Heart left ventricle (tissue), 16 donors: ENCODE measurements around the gene ZMIZ1. TPM values are rescaled to one million over a fixed set of nuclear protein-coding genes. Genes with fewer than 3 reads are reported as not detected.

ENCODE experiments used
- ATAC-seq, 4 donors: fragments of 200-7000 bp; cut with Tn5 transposase; one replicate each; pipeline ENCODE4 v1.9.1; 2020 to 2022; ENCODE audit warnings: moderate library complexity in 4 of 4, mild to moderate bottlenecking in 3 of 4, moderate number of reproducible peaks in 1 of 4
- DNase-seq, 5 donors: peaks; one replicate each; pipeline ENCODE4 v3.0.0-alpha.2; 2020
- H3K27ac ChIP-seq, 12 donors: fragments of 200-600 bp; sonication (generic) in 4 of 12; one replicate each; pipeline versions ENCODE4 v1.5.0 to v1.8.0; 2016 to 2022; ENCODE audit warnings: mild to moderate bottlenecking in 2 of 12
- H3K27me3 ChIP-seq, 9 donors: fragments of 200-600 bp; sonication (generic) in 2 of 9; one replicate each; pipeline versions ENCODE4 v1.5.1 to v1.8.0; 2016 to 2022; ENCODE audit warnings: mild to moderate bottlenecking in 3 of 9
- H3K36me3 ChIP-seq, 9 donors: fragments of 200-600 bp; sonication (generic) in 2 of 9; one replicate each; pipeline versions ENCODE4 v1.5.0 to v1.8.0; 2018 to 2022; ENCODE audit warnings: mild to moderate bottlenecking in 2 of 9
- H3K4me1 ChIP-seq, 12 donors: fragments of 200-600 bp; sonication (generic) in 4 of 12; one replicate each; pipeline versions ENCODE4 v1.5.0 to v1.8.0; 2016 to 2022; ENCODE audit warnings: mild to moderate bottlenecking in 3 of 12
- H3K4me3 ChIP-seq, 12 donors: fragments of 200-600 bp; sonication (generic) in 4 of 12; one replicate each; pipeline versions ENCODE4 v1.5.0 to v1.8.0; 2017 to 2022; ENCODE audit warnings: mild to moderate bottlenecking in 9 of 12, moderate library complexity in 4 of 12
- H3K9me3 ChIP-seq, 12 donors: fragments of 200-600 bp; sonication (generic) in 4 of 12; one replicate each; pipeline versions ENCODE4 v1.5.0 to v1.8.0; 2016 to 2022; ENCODE audit warnings: mild to moderate bottlenecking in 1 of 12
- POLR2A ChIP-seq, 2 donors: fragments of 450-650 bp; IDR thresholded peaks; one replicate each; pipeline ENCODE4 v1.6.1; 2017; ENCODE audit warnings: antibody characterized with exemption in 2 of 2, mild to moderate bottlenecking in 2 of 2, moderate library complexity in 2 of 2
- WGBS, 4 donors: extraction: QIAGEN DNeasy Blood & Tissue Kit in 2 of 4; methylation state at CpG; one replicate each; pipeline versions ENCODE4 v1.1.5 to v1.1.7; 2013 to 2018; 5-methylcytosine and 5-hydroxymethylcytosine counted together
- intact Hi-C, 10 donors: fragments of 100-400 bp; cut with DNase I; formaldehyde crosslinking; loops; one replicate each; pipeline versions ENCODE4 v1.11.1 to v1.14.2; 2022
- polyA plus RNA-seq, 2 donors: library from polyadenylated mRNA; stranded (reverse); fragments of 200-250 nt; gene quantifications; one replicate each; pipeline ENCODE4 v1.2.3, GENCODE V29; 2013
- total RNA-seq, 9 donors: library from RNA; depleted of rRNA in 2 of 9; stranded (reverse); fragments of >200 nt in 2 of 9; fragmentation: NEBNext Ultra II Directional in 3 of 9; extraction: Animal tissue kit (Norgen Biotek cat#: 25700) in 3 of 9; gene quantifications; one replicate each; pipeline versions ENCODE4 v1.1.0 to v1.2.4, GENCODE V29; 2016 to 2023
- TF ChIP-seq, protein P1 (sequence below), 12 donors: fragments of 200-600 bp; sonication (generic) in 4 of 12; IDR thresholded peaks; one replicate each; pipeline versions ENCODE4 v1.5.0 to v1.8.0; 2018 to 2022; ENCODE audit warnings: antibody characterized with exemption in 12 of 12, mild to moderate bottlenecking in 5 of 12
- donor health status: ischemic (EF 13 %, LVEDD 7.1; RV severe dilation, severe dysfunction).
- donor health status: healthy with polysubstance abuse.
- donor health status: DM: no; HTN: yes; CAD: no.
- donor health status: DM: no; HTN: no; CAD: no.
- donor health status: ischemic (EF 25% LVEDD 6.9; RV normal size, moderate dysfunction).
- donor health status: ischemic (EF 25% LVEDD 5.7; RV mildly dilated, moderate dysfunction).
- donor health status: healthy.
- donor health status: DM: yes; HTN: yes; CAD: no.
- donor health status: ischemic (EF 35%, LVEDD 5.7; RV mildly dilated, moderate dysfunction).
- donor health status: nonischemic (EF 11% LVEDD 7.7; RV severe dilation, severe dysfunction).
- donor health status: DM: yes; HTN: yes; CAD: no.
- donor health status: PGD.
- donor health status: ischemic (EF 29% LVEDD 5.4; RV normal size, mild dysfunction).
- donor health status: nonischemic (EF 23%, LVEDD 6.1; RV moderate dilation, normal function).

The ZMIZ1 gene
- total and polyA plus RNA-seq, 11 donors, result 19.7 to 75.4 (median 49.2) TPM

DNA sequence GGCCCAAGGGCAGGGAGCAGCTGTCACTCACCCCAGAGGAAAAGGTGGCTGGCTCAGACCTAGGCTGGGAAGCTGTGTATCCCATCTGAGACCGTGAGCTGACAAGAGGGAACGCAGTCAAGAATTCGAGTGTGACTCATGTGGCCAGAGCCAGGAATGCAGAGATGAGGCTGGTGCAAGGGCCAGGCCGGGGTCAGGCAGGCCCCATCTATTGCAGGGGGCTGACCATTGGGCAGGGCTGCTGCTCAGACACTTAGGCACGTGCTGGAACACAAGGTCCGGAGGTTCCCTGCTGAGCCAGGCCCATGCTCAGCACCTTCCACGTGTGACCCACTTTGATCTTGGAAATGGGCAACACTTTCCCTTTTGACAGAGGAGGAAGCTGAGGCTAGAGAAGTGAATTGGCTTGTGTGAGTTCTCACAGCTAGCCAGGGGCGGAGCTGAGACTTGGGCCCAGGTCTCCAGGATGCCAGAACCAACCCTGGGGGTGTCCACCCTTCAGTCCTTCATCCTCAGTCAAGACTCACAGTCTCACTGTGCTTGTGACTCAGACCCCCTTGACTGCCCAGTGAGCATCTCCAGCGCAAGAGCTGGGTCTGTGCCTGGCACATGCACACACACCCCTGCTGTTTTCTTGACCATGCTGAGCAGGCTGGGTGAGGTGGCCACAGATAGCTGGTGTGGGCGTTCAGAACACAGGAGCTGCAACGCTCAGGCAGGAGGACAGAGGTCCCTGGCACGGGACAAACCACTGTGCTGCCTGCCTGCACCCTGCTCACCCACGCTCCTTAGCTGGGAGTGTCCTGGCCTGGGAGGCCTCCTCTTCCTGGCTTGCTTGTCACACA lies 230.9 kb downstream of the ZMIZ1 start:
- no peaks in the 10 kb centered on the region for H3K9me3 ChIP-seq
- no peaks in the 10 kb centered on the region for H3K27me3 ChIP-seq
- intact Hi-C loops, result no loop called here
- 68 to 85% (median 71%) methylated on average over 8 to 13 of the region's 13 CpGs for WGBS, 4 donors
- DNase-seq (peak in 1 of 5 donors; percentile 42), ATAC-seq (peak; percentile 21 to 70 (median 44))
- peak overlapping the region in 6 of 12 donors; percentile 6 to 66 (median 38) for H3K27ac ChIP-seq
- peaks cover 0 to 37% (median 13%) of the 10 kb centered on the region in 12 donors for H3K4me1 ChIP-seq
- peaks cover 8 to 100% (median 98%) of the 10 kb centered on the region in 9 donors for H3K36me3 ChIP-seq
- H3K4me3 ChIP-seq, result no peak overlapping the region
- no peak for TF ChIP-seq POLR2A (IDR thresholded peaks at IDR 0.05)
- TF ChIP-seq, protein P1, sequence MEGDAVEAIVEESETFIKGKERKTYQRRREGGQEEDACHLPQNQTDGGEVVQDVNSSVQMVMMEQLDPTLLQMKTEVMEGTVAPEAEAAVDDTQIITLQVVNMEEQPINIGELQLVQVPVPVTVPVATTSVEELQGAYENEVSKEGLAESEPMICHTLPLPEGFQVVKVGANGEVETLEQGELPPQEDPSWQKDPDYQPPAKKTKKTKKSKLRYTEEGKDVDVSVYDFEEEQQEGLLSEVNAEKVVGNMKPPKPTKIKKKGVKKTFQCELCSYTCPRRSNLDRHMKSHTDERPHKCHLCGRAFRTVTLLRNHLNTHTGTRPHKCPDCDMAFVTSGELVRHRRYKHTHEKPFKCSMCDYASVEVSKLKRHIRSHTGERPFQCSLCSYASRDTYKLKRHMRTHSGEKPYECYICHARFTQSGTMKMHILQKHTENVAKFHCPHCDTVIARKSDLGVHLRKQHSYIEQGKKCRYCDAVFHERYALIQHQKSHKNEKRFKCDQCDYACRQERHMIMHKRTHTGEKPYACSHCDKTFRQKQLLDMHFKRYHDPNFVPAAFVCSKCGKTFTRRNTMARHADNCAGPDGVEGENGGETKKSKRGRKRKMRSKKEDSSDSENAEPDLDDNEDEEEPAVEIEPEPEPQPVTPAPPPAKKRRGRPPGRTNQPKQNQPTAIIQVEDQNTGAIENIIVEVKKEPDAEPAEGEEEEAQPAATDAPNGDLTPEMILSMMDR (IDR thresholded peaks at IDR 0.05), result no peak

DNA sequence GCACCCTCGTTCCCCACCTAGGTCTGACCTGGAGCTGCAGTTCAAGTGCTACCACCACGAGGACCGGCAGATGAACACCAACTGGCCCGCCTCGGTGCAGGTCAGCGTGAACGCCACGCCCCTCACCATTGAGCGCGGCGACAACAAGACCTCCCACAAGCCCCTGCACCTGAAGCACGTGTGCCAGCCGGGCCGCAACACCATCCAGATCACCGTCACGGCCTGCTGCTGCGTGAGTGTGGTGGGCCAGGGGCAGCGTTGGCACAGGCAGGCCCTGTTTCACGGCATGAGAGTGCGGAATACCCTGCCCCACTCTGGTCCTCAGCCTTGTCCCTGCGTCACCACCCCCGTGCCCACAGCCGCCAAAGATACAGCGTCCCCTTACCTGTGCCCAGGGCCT lies 231.9 kb downstream of the ZMIZ1 start:
- no peak overlapping the region for H3K4me3 ChIP-seq
- ATAC-seq (no peak), DNase-seq (no peak)
- TF ChIP-seq, protein P1 (IDR thresholded peaks at IDR 0.05), result no peak
- no peak for TF ChIP-seq POLR2A (IDR thresholded peaks at IDR 0.05)
- H3K27me3 ChIP-seq, result no peaks in the 10 kb centered on the region
- intact Hi-C loops, result no loop called here
- H3K36me3 ChIP-seq, result peaks cover 11 to 100% (median 98%) of the 10 kb centered on the region in 9 donors
- peaks cover 0 to 26% (median 10%) of the 10 kb centered on the region in 12 donors for H3K4me1 ChIP-seq
- 90 to 95% (median 94%) methylated on average over 14 to 24 of the region's 24 CpGs for WGBS, 4 donors
- no peak overlapping the region for H3K27ac ChIP-seq
- no peaks in the 10 kb centered on the region for H3K9me3 ChIP-seq

DNA sequence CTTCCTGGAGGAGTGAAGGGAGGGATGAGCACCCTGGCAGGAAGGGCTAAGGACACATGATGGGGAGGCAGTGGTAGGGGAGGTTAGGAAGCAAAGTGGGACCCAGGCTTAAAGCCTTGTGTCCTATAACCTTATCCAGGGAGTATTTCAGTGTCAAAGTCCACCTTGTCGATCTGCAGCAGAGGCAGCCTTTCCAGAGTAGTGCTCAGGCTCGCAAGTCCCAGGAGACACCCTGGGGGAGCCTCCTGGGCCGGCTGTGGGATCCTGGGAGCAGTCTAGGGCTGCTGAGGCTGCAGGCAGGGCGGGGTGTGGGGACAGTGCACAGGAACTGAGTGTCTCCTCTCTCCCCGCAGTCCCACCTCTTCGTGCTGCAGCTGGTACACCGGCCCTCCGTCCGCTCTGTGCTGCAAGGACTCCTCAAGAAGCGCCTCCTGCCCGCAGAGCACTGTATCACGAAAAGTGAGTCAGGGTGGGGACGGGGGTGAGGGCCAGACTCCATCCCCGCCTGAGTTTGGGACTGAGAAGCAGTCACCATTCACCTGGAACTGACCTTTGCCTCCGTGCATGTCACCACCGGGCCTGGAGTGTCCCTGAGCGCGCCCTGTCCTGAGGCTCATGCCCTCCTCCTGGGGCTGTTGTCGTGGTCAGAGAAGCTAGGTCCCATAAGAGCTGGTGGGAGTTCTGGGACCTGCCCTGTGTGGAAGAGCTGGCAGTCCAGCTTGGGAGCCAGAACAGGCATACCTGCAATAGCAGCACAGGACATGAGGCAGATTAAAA lies 233.2 kb downstream of the ZMIZ1 start:
- no peaks in the 10 kb centered on the region for H3K27me3 ChIP-seq
- no peaks in the 10 kb centered on the region for H3K9me3 ChIP-seq
- no peak overlapping the region for H3K4me3 ChIP-seq
- H3K4me1 ChIP-seq, result peaks cover 0 to 21% (median 10%) of the 10 kb centered on the region in 12 donors
- intact Hi-C loops, result no loop called here
- WGBS, 4 donors, result 89 to 98% (median 89%) methylated on average over 13 to 19 of the region's 19 CpGs
- ATAC-seq (no peak), DNase-seq (peak in 1 of 5 donors; percentile 40)
- peaks cover 11 to 100% (median 98%) of the 10 kb centered on the region in 9 donors for H3K36me3 ChIP-seq
- no peak for TF ChIP-seq POLR2A (IDR thresholded peaks at IDR 0.05)
- TF ChIP-seq, protein P1 (IDR thresholded peaks at IDR 0.05), result no peak
- no peak overlapping the region for H3K27ac ChIP-seq
